Upper lobe of right lung (tissue), 1 donor: ENCODE results near the gene CCND3. TPM values are rescaled to one million over a fixed set of nuclear protein-coding genes. Genes with fewer than 3 reads are reported as not detected.
A peak's percentile ranks its signal among the peaks of the same experiment; 100 is the strongest.

Experiments used
- ATAC-seq: fragments of 200-7000 bp; cut with Tn5 transposase; one replicate; pipeline ENCODE4 v1.9.1; 2020; ENCODE audit warnings: mild to moderate bottlenecking, moderate library complexity
- DNase-seq: peaks from one replicate; pipeline ENCODE4 v3.0.0-alpha.2; 2020
- H3K27ac ChIP-seq: fragments of 200-600 bp; one replicate; pipeline ENCODE4 v1.8.0; 2022
- H3K27me3 ChIP-seq: fragments of 200-600 bp; one replicate; pipeline ENCODE4 v1.8.0; 2022; ENCODE audit warnings: mild to moderate bottlenecking
- H3K36me3 ChIP-seq: fragments of 200-600 bp; one replicate; pipeline ENCODE4 v1.8.0; 2022
- H3K4me1 ChIP-seq: fragments of 200-600 bp; one replicate; pipeline ENCODE4 v1.8.0; 2022
- H3K4me3 ChIP-seq: fragments of 200-600 bp; one replicate; pipeline ENCODE4 v1.8.0; 2022; ENCODE audit warnings: mild to moderate bottlenecking
- H3K9me3 ChIP-seq: fragments of 200-600 bp; one replicate; pipeline ENCODE4 v1.8.0; 2022
- intact Hi-C: fragments of 100-400 bp; cut with DNase I; formaldehyde crosslinking; loops from one replicate; pipeline ENCODE4 v1.11.0; 2022
- total RNA-seq: library from RNA; stranded (reverse); fragmentation: NEBNext Ultra II Directional; extraction: Animal tissue kit (Norgen Biotek cat#: 25700); gene quantifications from one replicate; pipeline ENCODE4 v1.2.1, GENCODE V29; 2021
- TF ChIP-seq, protein P1 (sequence below): fragments of 200-600 bp; IDR thresholded peaks from one replicate; pipeline ENCODE4 v1.8.0; 2022; ENCODE audit warnings: antibody characterized with exemption
- donor health status: DM: no; HTN: yes; CAD: no; lungs with severe emphysema.

Gene CCND3
- total RNA-seq, 1 donor from 2014 or later, result 186 TPM

DNA sequence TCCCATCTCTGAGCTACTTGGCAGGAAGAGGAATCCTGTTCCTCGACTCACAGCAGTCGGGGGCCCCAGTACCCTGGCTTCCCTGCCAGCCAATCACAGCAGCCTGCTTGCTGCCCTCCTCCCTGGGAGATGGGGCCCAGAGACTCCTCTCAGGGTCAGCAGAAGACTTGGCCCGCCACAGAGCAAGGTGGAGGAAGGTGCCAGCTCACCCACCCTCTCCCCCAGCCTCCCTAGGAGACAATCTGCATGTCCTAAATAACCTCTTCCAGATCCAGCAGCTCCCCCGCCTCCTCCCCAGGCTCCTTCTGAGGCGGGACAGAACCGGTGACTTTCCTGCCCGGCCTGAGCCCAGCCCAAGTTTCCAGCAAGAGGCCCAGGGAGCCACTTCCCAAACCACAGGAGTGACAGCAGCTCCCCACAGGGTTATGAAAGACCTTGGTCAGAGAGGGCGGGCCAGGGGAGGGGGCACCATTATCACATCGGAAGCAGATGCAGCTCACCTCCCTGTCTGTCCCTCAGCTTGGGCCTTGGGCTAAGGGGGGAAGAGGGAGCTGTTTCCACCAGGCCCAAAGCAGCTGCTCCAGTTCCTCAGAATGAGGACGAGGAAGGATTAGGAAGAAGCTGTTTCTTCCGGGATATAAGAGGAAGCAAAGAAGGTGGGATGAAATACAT, 2.3 kb downstream of the CCND3 start:
- Histone ChIP-seq H3K4me1 (peaks cover 75% of the 10 kb centered on the region), H3K27ac (peak overlapping the region; percentile 84), H3K27me3 (no peaks in the 10 kb centered on the region), H3K9me3 (no peaks in the 10 kb centered on the region), H3K4me3 (peak overlapping the region; percentile 92), H3K36me3 (peaks cover 18% of the 10 kb centered on the region)
- TF ChIP-seq, protein P1, sequence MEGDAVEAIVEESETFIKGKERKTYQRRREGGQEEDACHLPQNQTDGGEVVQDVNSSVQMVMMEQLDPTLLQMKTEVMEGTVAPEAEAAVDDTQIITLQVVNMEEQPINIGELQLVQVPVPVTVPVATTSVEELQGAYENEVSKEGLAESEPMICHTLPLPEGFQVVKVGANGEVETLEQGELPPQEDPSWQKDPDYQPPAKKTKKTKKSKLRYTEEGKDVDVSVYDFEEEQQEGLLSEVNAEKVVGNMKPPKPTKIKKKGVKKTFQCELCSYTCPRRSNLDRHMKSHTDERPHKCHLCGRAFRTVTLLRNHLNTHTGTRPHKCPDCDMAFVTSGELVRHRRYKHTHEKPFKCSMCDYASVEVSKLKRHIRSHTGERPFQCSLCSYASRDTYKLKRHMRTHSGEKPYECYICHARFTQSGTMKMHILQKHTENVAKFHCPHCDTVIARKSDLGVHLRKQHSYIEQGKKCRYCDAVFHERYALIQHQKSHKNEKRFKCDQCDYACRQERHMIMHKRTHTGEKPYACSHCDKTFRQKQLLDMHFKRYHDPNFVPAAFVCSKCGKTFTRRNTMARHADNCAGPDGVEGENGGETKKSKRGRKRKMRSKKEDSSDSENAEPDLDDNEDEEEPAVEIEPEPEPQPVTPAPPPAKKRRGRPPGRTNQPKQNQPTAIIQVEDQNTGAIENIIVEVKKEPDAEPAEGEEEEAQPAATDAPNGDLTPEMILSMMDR, result no peak
- ATAC-seq (peak; percentile 24), DNase-seq (peak; percentile 83)
- intact Hi-C loops, result loop anchor here (5.0 to 10.0 kb wide), 2 partner anchors 103 to 155 kb away; partner anchors contain the start of genes PRICKLE4 and TOMM6

DNA sequence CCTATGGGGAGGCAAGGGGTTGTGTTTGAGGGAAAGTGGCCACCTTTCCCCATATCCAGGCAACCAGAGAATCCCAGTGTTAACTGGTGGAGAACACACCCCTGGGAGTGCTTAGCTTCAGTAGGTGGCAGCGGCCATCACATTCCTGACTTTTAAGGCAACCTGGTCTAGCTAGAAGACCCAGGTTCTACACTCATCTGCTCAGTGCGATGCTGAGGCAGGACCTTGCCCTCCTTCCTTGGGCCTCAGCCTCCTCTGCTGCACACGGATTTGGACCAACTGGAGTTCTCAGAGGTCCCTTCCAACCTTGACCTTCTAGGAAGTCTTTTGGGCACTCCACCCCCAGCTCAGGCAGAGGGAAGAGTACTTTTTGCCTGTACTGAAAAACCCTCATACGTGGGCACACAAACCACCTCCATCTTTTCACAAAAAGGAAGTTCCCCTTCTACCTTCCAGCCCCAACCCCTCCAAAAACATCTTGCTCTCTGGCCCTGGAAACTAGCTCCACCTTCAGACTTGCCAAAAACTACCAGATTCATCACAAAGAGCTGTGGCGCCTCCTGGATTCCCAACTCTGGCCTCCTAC, 2.9 kb downstream of the CCND3 start:
- ATAC-seq (no peak), DNase-seq (no peak)
- H3K27ac ChIP-seq, result peak overlapping the region; percentile 84
- intact Hi-C loops, result loop anchor here (5.0 to 10.0 kb wide), 2 partner anchors 104 to 154 kb away; partner anchors contain the start of genes PRICKLE4 and TOMM6
- no peaks in the 10 kb centered on the region for H3K27me3 ChIP-seq
- H3K4me3 ChIP-seq, result peak overlapping the region; percentile 92
- peaks cover 75% of the 10 kb centered on the region for H3K4me1 ChIP-seq
- peaks cover 25% of the 10 kb centered on the region for H3K36me3 ChIP-seq
- no peaks in the 10 kb centered on the region for H3K9me3 ChIP-seq
- TF ChIP-seq, protein P1, result no peak

DNA sequence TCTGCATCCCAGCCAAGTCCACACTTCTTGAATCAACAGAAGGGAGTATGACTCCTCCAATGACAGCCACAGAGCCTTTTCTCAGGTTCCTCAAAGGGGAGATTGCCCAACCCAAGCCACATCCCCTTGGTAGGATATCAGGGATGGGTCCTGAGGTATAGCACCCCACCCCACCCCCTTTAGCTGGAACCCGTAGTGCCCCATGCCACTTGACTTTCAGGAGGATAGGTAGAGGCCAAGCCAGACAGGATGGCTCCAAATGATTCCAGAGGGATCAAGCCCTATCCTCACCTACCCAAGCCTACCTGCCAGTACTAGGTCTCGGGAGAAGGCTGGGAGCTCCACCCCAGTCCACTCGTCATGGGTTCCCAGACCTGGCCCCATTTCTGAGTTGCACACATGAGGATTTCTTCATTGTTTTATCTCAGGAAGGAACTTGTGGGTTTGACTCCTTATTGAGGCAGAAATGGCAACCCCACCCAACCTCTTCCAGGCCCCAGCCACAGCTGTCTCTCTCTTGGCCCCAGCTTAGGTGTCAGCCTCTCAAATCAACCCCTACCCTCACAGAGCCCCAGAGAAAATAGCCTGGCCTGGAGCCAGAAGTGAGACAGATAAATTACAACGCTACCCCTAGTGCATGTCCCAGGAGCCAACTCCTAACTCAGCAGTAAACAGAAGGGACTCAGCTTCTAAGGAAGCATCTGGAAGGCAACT, 3.6 kb downstream of the CCND3 start:
- TF ChIP-seq, protein P1, result no peak
- Histone ChIP-seq H3K27ac (peak overlapping the region; percentile 84), H3K4me1 (peaks cover 72% of the 10 kb centered on the region), H3K9me3 (no peaks in the 10 kb centered on the region), H3K36me3 (peaks cover 31% of the 10 kb centered on the region), H3K27me3 (no peaks in the 10 kb centered on the region), H3K4me3 (no peak overlapping the region)
- intact Hi-C loops, result loop anchor here (5.0 to 10.0 kb wide), 2 partner anchors 104 to 153 kb away; partner anchors contain the start of genes PRICKLE4 and TOMM6
- DNase-seq (no peak), ATAC-seq (no peak)

DNA sequence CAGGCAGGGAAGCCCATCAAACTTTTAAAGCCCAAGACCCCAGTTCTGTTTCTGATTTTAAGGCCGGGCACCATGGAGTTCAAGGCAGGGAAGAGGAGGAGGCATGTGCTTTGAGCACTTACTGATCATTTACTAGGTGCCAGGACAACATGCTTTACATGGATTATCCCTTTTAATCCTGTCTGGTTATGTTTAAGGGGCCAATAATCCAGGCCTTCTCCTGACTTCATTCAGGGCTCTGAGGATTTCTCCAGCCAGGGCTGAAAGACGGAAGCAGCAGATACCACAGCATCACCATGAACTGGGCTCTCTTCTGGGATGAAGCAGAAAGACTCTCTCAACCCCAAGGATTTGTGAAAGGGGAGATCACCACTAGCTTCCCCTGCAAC, 4.1 kb downstream of the CCND3 start:
- ATAC-seq (no peak), DNase-seq (no peak)
- no peaks in the 10 kb centered on the region for H3K9me3 ChIP-seq
- peak overlapping the region; percentile 84 for H3K27ac ChIP-seq
- no peaks in the 10 kb centered on the region for H3K27me3 ChIP-seq
- H3K36me3 ChIP-seq, result peaks cover 37% of the 10 kb centered on the region
- TF ChIP-seq, protein P1, result no peak
- intact Hi-C loops, result loop anchor here (5.0 to 10.0 kb wide), 2 partner anchors 105 to 153 kb away; partner anchors contain the start of genes PRICKLE4 and TOMM6
- H3K4me3 ChIP-seq, result no peak overlapping the region
- H3K4me1 ChIP-seq, result peaks cover 66% of the 10 kb centered on the region

DNA sequence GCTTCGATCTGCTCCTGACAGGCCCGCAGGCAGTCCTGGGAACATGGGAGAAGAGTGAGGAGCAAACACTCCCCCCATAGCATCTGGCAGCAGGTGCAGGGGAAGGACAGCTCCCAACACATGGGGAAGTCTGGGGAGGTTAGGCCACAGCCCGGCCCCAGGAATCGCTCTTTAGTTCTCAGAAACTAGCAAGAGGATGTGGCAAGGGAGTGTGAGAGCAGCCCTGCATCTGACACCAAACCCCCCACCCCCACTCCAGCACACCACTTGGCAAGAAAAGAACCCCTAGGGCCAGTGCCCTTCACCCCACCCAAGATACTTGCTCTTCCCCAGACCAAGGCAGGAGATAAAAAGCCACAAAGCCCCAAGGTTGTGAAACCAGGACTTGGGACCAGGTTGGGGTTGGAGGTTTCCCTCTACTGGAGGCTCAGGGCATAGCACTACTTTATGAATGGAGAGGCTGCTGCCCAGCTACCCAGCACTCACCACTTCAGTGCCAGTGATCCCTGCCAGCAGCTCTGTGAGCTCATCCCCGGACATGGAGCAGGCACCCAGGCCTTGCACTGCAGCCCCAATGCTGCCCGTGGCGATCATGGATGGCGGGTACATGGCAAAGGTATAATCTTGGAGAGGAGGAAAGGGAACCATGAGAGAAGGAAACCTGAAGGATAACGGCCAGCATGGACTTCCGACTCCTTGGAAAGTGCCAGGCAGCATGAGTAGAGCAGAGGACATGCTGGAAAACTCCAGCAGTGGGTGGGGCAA, 5.4 kb downstream of the CCND3 start:
- DNase-seq (peak; percentile 80), ATAC-seq (peak; percentile 80)
- H3K36me3 ChIP-seq, result peaks cover 49% of the 10 kb centered on the region
- H3K4me3 ChIP-seq, result no peak overlapping the region
- H3K27ac ChIP-seq, result peak overlapping the region; percentile 84
- H3K4me1 ChIP-seq, result peaks cover 62% of the 10 kb centered on the region
- H3K9me3 ChIP-seq, result no peaks in the 10 kb centered on the region
- no peaks in the 10 kb centered on the region for H3K27me3 ChIP-seq
- TF ChIP-seq, protein P1, result peak; percentile 81
- intact Hi-C loops, result loop anchor here (5.0 to 10.0 kb wide), 2 partner anchors 106 to 151 kb away; partner anchors contain the start of genes PRICKLE4 and TOMM6
